Upper lobe of left lung (tissue), 6 donors: ENCODE results near the gene BSCL2. TPM values are rescaled to one million over a fixed set of nuclear protein-coding genes. Genes with fewer than 3 reads are reported as not detected.

ENCODE experiments used
- ATAC-seq, 2 donors: fragments of 200-7000 bp; cut with Tn5 transposase; one replicate each; pipeline ENCODE4 v1.9.1; 2022; ENCODE audit warnings: mild to moderate bottlenecking in 2 of 2, moderate library complexity in 2 of 2; ENCODE audit not compliant: low FRiP score in 2 of 2
- DNase-seq, 2 donors: peaks; one replicate each; pipeline ENCODE4 v3.0.0-alpha.2; 2019 to 2020
- H3K27ac ChIP-seq, 4 donors: fragments of 200-600 bp; sonication (generic); one replicate each; pipeline ENCODE4 v1.5.1; 2016 to 2019
- H3K27me3 ChIP-seq, 4 donors: fragments of 200-600 bp; sonication (generic); one replicate each; pipeline ENCODE4 v1.5.1; 2017 to 2019
- H3K36me3 ChIP-seq, 4 donors: fragments of 200-600 bp; sonication (generic); one replicate each; pipeline ENCODE4 v1.5.1; 2016 to 2019
- H3K4me1 ChIP-seq, 4 donors: fragments of 200-600 bp; sonication (generic); one replicate each; pipeline ENCODE4 v1.5.1; 2018 to 2019
- H3K4me3 ChIP-seq, 4 donors: fragments of 200-600 bp; sonication (generic); one replicate each; pipeline ENCODE4 v1.5.1; 2017 to 2019; ENCODE audit warnings: mild to moderate bottlenecking in 2 of 4, moderate library complexity in 1 of 4
- H3K9me3 ChIP-seq, 4 donors: fragments of 200-600 bp; sonication (generic); one replicate each; pipeline ENCODE4 v1.5.1; 2018 to 2019
- EP300 ChIP-seq, 4 donors: sonication (generic); formaldehyde crosslinking; IDR thresholded peaks; one replicate each; pipeline ENCODE4 v1.5.1; 2017; ENCODE audit warnings: antibody characterized with exemption in 4 of 4, control low read depth in 2 of 4
- POLR2A ChIP-seq, 4 donors: fragments of 450-650 bp; IDR thresholded peaks; one replicate each; pipeline ENCODE4 v1.5.1; 2016 to 2017; ENCODE audit warnings: antibody characterized with exemption in 4 of 4, mild to moderate bottlenecking in 2 of 4
- POLR2AphosphoS5 ChIP-seq, 2 donors: sonication (generic); formaldehyde crosslinking; IDR thresholded peaks; one replicate each; pipeline ENCODE4 v1.5.1; 2017; ENCODE audit warnings: antibody characterized with exemption in 2 of 2
- WGBS, 2 donors: methylation state at CpG; one replicate each; pipeline ENCODE4 v1.1.5; 2017 to 2018; 5-methylcytosine and 5-hydroxymethylcytosine counted together
- total RNA-seq, 6 donors: library from RNA; depleted of rRNA in 4 of 6; stranded (reverse); fragments of >200 nt in 4 of 6; gene quantifications; one replicate each; pipeline versions ENCODE4 v1.1.0 to v1.2.1, GENCODE V29; 2016 to 2021
- TF ChIP-seq, protein P1 (sequence below), 6 experiments: fragments of 450-650 bp in 4 of 6; fragments of 200-600 bp in 2 of 6; sonication (generic) in 2 of 6; IDR thresholded peaks; one replicate each; pipeline ENCODE4 v1.5.1; 2016 to 2019; ENCODE audit warnings: antibody characterized with exemption in 6 of 6
- donor health status: DM: no; HTN: no; CAD: no; lungs with moderate emphysema.
- donor health status: DM: no; HTN: yes; CAD: no; lungs with severe emphysema.

BSCL2 gene
- total RNA-seq = 100 to 1,000 TPM in 2 of 6 donors, 10 to 100 TPM in 4; 75.5 to 198 (median 87.5) TPM

DNA sequence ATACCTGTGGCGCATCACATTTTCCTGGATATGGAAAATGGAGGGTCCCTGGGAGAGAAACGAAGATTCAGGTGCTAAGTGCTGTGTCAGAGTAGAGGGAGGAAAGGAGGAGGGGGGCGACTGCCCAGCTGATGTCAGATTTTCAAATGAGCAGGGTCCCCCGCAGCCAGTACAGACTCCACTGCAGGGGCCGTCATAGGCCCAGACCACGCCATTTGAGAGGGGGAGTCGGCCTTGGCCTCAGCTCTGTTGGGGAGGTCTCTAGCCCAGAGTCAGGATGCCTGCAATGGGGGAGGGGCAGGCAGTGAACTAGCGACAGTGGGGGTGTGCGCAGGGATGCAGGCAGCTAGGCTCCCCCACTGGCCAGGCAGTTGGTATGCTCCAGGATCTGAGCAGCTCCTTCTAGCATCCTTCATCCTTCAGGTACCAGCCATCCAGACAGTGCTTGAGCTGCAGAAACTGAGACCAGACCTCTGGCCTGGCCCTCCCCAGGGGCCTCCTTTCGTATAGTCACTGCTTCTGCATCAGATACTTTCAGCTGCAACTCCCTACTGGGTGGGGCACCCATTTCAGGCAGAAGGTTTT, at the start of gene BSCL2, which contains the start of gene GNG3:
Gene BSCL2, minus strand, starts transcription at position 148 of the 585 bp plus-strand sequence. CDS start 229 bp downstream, outside the sequence.
Gene GNG3, plus strand, starts transcription at position 400 of the 585 bp plus-strand sequence. CDS start 620 bp downstream, outside the sequence.
- Histone ChIP-seq H3K27me3 (no peaks in the 10 kb centered on the region), H3K4me3 (peak within 1 kb of the TSS; percentile 49 to 85 (median 73)), H3K27ac (peak within 1 kb of the TSS; percentile 62 to 98 (median 94)), H3K9me3 (no peaks in the 10 kb centered on the region), H3K36me3 (peaks cover 4 to 21% (median 17%) of the 10 kb centered on the region in 4 donors), H3K4me1 (peaks cover 31 to 43% (median 38%) of the 10 kb centered on the region in 4 donors)
- ATAC-seq = no peak
- 92 to 96% methylated on average over 6 to 9 of the region's 10 CpGs for WGBS, 2 donors
- DNase-seq = no peak
- no peak for TF ChIP-seq POLR2AphosphoS5 (IDR thresholded peaks at IDR 0.05)
- TF ChIP-seq, protein P1, sequence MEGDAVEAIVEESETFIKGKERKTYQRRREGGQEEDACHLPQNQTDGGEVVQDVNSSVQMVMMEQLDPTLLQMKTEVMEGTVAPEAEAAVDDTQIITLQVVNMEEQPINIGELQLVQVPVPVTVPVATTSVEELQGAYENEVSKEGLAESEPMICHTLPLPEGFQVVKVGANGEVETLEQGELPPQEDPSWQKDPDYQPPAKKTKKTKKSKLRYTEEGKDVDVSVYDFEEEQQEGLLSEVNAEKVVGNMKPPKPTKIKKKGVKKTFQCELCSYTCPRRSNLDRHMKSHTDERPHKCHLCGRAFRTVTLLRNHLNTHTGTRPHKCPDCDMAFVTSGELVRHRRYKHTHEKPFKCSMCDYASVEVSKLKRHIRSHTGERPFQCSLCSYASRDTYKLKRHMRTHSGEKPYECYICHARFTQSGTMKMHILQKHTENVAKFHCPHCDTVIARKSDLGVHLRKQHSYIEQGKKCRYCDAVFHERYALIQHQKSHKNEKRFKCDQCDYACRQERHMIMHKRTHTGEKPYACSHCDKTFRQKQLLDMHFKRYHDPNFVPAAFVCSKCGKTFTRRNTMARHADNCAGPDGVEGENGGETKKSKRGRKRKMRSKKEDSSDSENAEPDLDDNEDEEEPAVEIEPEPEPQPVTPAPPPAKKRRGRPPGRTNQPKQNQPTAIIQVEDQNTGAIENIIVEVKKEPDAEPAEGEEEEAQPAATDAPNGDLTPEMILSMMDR (IDR thresholded peaks at IDR 0.05) = no peak
- no peak for TF ChIP-seq EP300 (IDR thresholded peaks at IDR 0.05)
- no peak for TF ChIP-seq POLR2A (IDR thresholded peaks at IDR 0.05)

- ATAC-seq (no peak), DNase-seq (no peak)
- WGBS, 2 donors = 78 to 84% methylated on average over 10 of the region's 10 CpGs
- Histone ChIP-seq H3K4me1 (peaks cover 16 to 30% (median 22%) of the 10 kb centered on the region in 4 donors), H3K36me3 (peaks cover 0 to 12% (median 4%) of the 10 kb centered on the region in 4 donors), H3K27ac (no peak overlapping the region), H3K4me3 (no peak overlapping the region), H3K27me3 (no peaks in the 10 kb centered on the region), H3K9me3 (no peaks in the 10 kb centered on the region)
- TF ChIP-seq POLR2AphosphoS5 (IDR thresholded peaks at IDR 0.05) (no peak), EP300 (IDR thresholded peaks at IDR 0.05) (no peak), POLR2A (IDR thresholded peaks at IDR 0.05) (no peak)
- TF ChIP-seq, protein P1 (IDR thresholded peaks at IDR 0.05) = no peak
Measured at GRCh38 chr11:62755086-62755615, 47.9 kb upstream of the BSCL2 start.

DNA sequence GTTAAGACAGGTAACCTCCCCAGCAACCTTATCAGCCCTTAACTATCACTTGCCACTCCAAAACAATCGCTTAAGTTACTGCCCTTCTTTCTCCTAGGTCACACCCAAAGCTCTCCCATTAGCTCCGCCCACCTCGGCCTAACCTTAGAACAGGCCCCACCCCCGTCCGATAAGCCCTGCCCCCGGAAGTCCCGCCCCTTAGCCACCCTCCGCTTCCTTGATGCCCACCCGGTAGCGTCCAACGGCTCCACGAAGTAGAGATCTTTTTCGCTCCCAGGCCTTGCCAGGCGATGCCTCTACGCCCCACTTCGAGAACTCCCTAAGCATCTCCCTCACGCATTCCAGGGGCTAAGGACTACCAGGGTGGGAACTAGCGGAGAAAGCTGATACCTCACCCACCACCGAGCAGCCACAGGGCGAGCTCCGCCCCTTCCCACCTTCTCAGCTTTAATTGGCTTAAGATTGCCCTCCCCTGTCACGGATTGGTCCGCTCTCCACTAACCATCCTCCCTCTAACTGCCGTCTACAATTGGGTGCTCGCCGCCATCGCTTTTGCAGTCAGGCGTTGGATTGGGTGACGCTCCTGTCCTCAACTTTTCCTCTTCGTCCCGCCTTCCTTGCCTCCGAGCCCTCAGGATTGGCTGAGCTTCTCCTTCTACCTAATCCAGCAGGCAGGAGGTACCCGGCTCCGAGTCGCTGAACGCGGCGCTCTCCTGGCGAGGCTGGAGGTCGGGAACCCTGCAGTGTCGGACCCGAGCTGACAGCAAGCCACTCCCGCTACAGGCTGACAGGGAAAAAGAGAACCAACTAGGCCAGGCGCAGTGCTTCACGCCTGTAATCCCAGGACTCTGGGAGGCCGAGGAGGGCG, 46.7 kb upstream of the BSCL2 start, which contains the start of gene ZBTB3:
Gene ZBTB3, minus strand, starts transcription at position 425 of the 868 bp plus-strand sequence. CDS start 496 bp downstream, outside the sequence.
- Histone ChIP-seq H3K36me3 (peaks cover 0 to 16% (median 4%) of the 10 kb centered on the region in 4 donors), H3K4me3 (peak within 1 kb of the TSS; percentile 18 to 68 (median 58)), H3K9me3 (no peaks in the 10 kb centered on the region), H3K27me3 (no peaks in the 10 kb centered on the region), H3K27ac (peak within 1 kb of the TSS; percentile 85 to 91 (median 89)), H3K4me1 (peaks cover 16 to 30% (median 22%) of the 10 kb centered on the region in 4 donors)
- 0 to 1% methylated on average over 41 to 47 of the region's 47 CpGs for WGBS, 2 donors
- peak; percentile 91 to 99 for DNase-seq
- no peak for TF ChIP-seq EP300 (IDR thresholded peaks at IDR 0.05)
- peak; percentile 83 to 97 for TF ChIP-seq POLR2AphosphoS5 (IDR thresholded peaks at IDR 0.05)
- TF ChIP-seq, protein P1 (IDR thresholded peaks at IDR 0.05) = peak in 3 of 6 experiments; percentile 4 to 53 (median 16)
- peak in 2 of 4 donors; percentile 77 to 91 for TF ChIP-seq POLR2A (IDR thresholded peaks at IDR 0.05)
- ATAC-seq = peak; percentile 99 to 100

DNA sequence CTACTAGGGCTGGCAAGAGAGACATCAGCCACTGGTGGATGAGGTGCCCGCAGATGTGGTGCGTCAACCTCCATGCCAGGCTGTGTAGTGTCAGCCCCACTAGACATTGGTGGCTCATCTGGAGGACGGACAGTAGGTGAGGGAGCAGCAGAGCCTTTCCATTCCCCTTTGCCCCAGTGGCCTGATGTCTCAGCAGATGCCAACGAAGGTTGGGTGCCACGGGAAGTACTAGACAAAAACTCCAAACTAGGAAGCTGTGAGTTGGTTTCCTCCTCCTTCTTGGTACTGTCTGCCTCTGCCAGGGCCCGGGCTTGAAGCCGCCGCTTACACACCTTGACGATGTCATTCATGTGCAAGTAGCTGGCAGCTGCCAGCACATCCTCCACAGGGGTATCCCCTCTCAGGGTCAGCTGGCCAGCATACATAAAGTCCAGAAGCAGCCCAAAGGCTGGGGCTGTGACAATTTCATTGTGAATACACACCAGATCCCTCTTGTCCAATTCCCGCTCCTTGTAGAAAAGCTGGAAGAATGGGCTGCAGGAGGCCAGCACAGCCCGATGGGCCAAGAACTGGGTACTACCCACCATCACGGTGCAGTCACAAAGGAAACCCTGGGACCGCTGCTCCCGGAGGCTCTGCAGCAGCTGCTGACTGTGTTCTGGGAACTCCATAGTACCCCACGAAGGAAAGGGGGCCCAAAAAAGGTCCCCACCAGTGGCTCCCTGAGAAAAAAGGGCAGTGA, 45.9 kb upstream of the BSCL2 start:
- ATAC-seq (no peak), DNase-seq (no peak)
- H3K27me3 ChIP-seq = no peaks in the 10 kb centered on the region

More for the DNA sequence above, 45.9 kb upstream of the BSCL2 start:
- Histone ChIP-seq H3K36me3 (peaks cover 0 to 17% (median 4%) of the 10 kb centered on the region in 4 donors), H3K9me3 (no peaks in the 10 kb centered on the region), H3K4me3 (peak overlapping the region; percentile 18 to 68 (median 58)), H3K4me1 (peaks cover 16 to 30% (median 22%) of the 10 kb centered on the region in 4 donors), H3K27ac (peak overlapping the region; percentile 85 to 91 (median 89))
- 74 to 88% methylated on average over 9 to 15 of the region's 15 CpGs for WGBS, 2 donors
- no peak for TF ChIP-seq POLR2AphosphoS5 (IDR thresholded peaks at IDR 0.05)
- TF ChIP-seq, protein P1 (IDR thresholded peaks at IDR 0.05) = no peak
- no peak for TF ChIP-seq EP300 (IDR thresholded peaks at IDR 0.05)
